Activated naive CD4-positive, alpha-beta T cell treated with anti-CD3 and anti-CD28 coated beads, Interleukin-2, amount 50 U/mL, for 16 hours (primary cell): ENCODE measurements around the gene ZNF2.

Experiments used
- DNase-seq: peaks from one replicate; pipeline ENCODE4 v3.0.0-alpha.2; 2020

ZNF2 gene

DNA sequence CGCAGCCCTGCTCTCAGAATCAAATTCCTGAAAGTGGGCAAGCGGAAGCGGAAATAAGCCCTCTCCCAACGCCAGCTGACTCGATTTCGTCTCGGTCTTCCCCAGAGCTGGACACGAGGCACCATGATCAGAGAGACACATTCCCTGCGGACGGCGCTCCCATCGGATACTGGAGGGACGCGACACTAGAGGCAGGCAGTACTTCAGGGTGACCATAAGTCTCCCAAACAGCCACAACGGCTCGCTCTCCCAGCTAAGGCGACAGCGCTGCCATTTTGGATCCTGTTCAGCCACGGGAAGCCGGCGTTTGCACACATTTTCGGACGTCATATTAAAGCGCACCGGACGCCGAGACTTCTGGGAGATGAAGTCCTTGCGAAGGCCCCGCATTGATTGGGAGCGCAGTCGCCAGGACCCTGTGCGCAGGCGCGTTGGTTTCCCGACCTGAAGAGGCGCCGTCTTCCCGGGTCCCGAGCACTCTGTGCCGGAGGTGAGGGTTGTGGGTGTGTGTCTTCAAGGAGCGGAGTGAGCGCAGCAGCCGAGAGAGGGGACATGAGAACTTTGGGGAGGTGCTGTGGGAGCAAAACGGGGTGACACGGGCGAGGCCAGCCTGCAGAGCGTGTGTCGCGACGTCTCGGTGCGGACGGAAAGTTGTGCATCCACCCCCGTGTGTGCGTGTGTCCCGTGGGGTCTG lies at the start of gene ZNF2:
ZNF2 (plus strand) TSS at position 439 of the 694 bp plus-strand sequence. CDS start 10,418 bp downstream, outside the sequence.
- DNase-seq: peak; percentile 95

DNA sequence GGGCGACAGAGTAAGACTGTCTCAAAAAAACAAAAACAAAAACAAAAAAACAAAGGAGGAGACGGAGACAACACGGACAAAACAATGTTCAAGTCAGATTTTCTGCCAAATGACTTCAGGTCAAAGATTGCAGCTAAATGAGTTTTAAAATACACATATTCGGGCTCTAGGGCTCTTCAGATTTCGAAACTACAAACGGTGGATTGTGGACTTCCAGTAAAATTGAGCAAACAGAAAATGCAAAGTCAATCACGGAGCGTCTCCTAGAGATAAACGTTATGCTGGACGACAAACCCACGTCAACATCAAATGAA lies 44.6 kb upstream of the ZNF2 start:
- no peak for DNase-seq

DNA sequence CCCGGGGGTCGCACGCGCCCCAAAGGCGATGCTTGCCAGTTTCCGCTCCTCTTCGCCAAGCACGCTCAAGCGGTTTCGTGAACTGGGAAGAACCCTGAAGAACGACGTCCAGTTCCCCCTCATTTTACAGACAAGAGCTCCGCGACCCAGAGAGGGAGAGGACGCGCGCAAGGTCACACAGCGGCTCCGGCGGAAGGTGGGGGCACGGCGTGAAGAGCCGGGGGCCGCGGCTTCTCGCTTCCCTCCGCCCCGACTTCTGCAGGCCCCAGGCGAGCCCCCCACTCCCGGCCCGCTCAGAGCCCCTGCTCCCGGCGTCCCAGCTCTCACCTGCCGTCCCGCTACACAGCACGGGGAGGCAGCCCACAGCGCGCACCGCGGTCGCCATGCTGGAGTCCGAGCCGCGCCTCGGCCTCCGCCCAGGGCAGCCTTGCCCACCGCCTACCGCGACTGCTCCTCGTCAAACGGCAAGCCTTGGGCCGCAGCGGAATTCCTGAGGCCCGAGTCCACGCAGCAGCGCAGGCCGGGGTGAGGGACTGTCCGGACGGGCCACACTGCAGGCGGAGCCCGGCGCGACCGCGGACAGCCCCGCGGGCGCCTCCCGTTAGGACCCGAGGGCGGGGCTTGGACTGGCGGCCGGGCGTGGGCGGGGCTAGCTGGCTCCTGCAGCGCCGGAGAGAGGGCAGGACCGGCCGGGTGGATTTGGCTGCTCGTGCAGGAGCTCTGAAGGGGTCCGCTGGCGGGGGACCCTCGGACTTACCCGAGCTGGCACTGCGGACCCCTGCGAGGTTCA lies 44.0 kb upstream of the ZNF2 start, which contains the start of gene MRPS5:
MRPS5 (minus strand) TSS at position 402 of the 790 bp plus-strand sequence; CDS start at position 385, 17 bp downstream.
- peak; percentile 94 for DNase-seq

DNA sequence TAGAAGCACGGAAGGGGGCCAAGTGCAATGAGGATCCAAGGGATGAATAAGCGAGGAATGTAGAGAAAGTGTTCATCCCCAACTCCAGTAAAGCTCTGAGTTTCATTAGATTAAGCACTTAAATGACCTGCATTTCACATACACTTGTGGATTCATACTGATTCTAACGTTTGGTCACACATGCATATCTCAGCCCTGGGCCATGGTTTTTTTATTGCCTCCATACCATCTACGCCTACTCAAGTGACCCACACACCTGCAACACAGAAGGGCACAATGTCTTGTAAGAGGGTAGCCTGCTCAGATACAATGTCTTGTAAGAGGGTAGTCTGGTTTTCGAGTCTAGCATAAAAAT lies 43.4 kb upstream of the ZNF2 start:
- DNase-seq: no peak

DNA sequence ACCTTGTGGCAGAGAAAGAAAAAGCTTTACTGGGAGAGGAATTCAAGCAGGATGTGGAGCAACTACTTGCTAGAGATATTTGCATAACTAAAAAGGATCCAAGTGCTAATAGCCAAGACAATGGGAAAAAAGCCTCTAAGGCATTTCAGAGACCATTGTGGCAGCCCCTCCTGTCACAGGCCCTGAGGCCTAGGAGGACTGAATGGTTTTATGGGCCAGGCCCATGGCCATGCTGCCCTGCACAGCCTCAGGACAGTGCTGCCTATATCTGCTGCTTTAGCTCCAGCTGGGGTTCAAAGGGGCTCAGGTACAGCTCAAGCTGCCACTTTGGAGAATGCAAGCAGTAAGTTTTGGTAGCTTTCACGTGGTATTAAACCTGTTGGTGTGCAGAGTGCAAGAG lies 26.9 kb upstream of the ZNF2 start:
- DNase-seq: no peak

DNA sequence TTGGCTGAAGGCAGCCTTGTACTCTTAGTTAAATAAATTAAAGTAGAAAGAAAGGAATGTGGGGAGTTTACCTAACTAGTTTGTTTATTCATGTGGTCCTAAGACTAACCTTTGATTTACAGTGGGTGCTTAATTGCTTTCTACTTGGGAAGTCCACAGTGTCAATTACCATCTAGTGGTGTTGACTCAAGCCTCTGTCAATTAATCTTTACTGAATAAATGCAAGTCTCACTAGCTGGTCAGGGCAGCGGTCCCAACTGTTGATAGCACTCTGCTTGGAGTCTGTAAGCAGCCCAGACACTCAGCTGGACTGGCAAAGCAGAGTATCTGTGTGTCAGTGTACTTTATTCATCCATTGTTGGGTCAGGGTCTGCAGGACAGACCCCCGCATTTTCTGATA lies 21.8 kb upstream of the ZNF2 start:
- no peak for DNase-seq

DNA sequence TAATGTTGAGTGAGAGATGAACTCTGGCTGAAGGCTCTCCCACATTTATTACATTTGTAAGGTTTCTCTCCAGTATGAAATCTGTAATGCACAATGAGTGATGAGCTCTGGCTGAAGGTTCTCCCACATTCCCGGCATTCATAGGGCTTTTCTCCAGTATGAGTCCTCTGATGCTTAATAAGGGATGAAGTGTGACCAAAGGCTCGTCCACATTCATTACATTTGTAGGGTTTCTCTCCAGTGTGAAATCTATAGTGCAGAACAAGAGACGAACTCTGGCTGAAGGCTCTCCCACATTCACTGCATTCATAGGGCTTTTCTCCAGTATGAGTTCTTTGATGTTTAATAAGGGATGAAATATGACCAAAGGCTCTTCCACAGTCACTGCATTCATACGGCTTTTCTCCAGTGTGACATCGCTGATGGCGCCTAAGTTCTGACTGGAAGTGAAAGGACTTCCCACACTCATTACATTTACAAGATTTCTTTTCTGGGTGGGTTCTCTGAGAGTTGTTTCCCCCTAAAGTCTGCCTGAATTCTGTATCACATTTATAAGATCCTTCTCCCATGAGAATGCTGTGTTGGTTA lies 16.1 kb upstream of the ZNF2 start:
- DNase-seq: no peak

DNA sequence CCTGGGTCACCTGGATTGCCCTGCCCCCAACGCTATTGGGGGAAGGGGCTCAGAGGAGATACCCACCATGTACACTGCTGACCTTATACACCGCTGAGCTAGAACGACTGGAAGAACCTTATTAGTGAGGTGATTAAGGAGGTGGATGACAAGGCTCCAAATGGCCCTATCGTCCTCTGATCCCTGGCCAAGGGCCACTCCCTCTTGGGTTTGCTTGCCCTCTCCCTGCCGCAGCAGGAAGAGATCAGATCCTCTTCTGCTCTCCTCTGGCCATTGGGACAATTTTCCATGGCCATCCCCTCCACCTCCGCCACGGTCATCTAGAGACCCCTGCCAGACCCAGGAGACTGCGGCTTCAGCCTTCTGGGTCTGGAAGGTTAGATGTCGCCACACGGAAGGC lies 7.2 kb upstream of the ZNF2 start:
- no peak for DNase-seq

DNA sequence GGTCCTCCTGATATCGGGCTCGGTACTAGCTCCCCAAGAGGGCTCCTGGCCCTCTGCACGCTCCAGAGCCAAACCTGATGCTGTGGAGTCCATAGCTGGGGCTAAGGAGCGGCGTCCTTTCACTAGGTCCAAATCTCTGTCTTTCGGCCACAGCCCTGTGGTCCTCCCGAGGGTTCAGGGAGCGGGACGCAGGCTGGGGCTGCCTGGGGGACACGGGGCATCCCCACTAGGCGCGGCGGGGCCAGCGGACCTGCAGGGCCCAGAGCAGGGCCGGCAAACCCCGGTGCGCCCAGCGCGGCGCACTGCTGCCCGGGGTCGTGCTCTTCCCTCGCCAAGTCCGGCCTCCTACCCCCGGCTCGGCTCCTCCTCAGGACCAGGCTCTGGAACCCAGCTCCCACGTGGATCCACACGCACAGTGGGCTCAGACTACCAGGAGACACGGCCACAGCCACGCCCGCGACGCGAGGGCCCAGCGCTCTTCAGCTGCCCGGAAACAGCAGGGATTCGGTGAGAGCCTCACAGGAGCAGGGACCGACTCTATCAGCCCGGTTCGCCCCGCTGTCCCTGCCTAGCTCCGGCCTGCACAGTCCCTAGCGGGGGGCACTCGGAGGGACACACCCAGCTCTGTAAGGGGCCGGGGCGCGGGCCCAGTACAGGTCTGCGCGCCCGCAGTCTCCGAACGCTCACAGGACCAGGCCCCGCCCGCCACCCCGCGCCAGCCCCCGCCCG lies 6.6 kb upstream of the ZNF2 start:
- no peak for DNase-seq

DNA sequence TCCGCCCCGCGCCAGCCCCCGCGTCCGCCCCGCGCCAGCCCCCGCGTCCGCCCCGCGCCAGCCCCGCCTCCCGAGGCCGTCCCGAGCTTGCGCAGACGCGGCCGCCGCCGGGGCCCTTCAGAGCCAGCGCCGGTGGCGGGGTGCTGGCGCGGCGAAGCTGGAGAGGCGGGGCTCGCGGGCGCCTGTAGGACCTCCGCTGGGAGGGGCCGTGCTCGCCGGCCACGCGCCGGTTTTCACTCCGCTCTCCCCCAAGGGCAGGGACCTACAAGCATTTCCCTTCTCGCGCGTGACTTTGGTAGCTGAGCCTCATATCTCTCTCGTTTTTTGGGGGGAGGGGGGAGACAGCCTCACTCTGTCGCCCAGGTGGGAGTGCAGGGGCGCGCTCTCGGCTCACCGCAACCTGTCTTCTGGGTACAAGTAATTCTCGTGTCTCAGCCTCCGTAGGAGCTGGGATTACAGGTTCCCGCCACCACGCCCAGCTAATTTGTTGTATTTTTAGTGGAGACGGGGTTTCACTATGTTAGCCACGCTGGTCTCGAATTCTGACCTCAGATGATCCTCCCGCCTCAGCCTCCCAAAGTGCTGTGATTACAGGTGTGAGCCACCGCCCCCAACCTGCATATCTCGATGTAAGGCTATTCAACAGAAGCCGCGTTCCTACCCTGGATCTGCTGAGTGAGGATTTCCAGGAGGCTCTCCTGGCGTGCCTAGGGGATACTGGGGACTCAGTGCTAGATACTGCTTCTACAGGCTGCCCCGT lies 5.7 kb upstream of the ZNF2 start, which contains the start of gene ZNF514:
ZNF514 (minus strand) TSS at position 159 of the 760 bp plus-strand sequence. CDS start 6,595 bp downstream, outside the sequence.
- DNase-seq: peak; percentile 80

DNA sequence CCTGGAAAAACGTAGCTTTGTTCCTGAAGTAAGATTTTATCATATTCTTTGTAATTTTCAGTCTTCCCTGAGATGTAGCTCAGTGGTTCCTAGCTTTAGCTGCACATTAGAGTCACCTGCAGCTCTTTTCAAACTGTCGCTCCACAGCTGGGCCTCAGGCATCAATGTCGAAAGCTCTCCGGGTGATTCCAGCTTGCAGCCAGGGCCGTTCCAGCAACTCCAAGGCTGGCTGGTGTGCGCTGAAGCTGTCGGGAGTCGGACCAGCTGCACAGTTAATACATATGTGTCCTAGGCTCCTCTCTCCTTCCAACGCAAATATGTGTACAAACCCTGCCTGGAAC lies 609 bp upstream of the ZNF2 start:
- DNase-seq: no peak

DNA sequence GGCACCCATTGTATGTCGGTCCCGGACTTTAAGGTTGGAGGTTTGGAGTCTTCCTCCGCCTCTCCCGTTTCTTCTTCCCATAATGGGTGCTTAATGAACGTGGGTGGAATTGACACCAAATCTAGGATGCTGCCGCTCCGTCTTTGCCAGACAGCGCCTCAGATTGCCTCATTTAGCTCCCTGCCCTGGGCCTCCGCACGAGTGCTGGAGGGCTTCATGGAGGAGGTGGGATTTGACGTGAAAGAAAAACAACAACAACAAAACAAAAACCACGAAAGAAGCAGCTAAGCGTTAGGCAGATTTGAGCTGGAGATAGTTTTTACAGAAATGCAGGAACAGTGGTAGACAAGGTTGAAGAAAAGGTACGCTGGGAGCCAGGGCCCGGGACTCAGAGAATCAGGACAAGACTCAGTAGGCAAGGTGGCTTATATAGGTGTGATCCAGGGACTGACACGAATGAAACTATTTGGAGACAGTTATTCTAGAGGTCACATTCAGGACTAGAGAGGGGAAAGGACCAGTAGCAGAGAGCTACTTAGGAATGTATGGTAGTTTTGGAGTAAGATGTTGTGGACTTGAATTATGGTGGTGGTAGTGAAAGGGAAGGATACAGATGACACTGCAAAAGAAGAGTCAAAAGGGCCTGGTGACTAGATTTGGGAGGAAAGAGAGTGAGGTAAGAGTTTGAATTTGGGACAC lies 605 bp downstream of the ZNF2 start:
- no peak for DNase-seq

DNA sequence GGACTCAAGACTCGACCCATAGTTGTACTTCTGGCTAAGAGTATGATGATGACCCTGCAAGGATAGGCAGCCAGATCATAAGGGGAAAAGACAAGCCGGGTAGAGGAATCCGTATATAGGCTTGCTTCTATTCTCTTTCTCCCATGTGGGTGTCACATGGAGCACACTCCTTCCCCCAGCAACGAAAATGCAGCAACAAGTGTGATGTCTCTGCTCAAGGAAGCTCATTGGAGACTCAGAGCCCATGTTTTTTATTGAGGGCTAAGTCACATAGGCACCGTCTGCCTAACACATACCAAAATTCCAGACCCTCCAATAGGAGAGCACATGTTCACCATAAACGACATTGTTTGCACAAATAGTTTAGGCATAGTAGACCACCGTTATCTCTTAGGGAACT lies 6.3 kb downstream of the ZNF2 start:
- no peak for DNase-seq

DNA sequence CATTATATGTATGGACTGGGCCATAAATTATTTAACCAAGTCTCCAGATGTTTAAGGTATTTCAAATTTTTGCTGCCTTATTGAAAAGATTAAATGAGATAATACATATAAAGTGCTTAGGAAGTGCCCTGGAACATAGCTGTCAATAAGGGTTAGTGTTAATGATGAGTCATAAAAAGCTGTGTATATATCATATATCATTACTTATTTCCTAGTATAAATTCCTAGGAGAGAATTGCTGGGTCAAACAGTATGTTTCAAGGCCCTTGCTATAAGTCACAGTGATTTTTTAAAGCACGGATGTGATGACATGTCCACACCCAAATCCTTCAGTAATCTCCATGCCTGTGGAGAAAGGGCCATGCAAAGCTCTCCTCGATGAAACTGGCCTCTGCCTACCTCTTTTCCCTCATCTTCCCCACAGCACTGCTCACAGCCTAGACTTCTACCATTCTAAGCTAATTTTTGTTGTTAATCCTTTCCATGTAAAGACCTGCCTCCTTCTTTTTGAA lies 8.5 kb downstream of the ZNF2 start:
- DNase-seq: no peak

DNA sequence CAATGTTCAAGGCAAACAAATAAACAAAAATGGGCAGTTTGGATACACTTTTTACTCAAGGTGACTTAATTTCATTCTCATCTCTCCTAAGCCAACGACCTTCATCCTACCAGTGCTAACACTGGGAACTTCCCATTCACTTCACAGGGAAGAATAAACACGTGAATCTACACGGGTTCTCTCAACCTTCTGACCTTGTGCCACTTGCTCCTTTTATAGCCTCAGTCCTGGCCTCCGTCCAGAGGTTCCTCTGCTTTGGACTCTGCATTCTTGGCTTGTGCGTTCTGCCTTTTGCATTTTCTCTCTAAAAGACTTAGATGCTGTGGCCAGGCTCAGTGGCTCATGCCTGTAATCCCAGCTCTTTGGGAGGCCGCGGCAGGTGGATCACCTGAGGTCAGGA lies 13.8 kb downstream of the ZNF2 start:
- no peak for DNase-seq

DNA sequence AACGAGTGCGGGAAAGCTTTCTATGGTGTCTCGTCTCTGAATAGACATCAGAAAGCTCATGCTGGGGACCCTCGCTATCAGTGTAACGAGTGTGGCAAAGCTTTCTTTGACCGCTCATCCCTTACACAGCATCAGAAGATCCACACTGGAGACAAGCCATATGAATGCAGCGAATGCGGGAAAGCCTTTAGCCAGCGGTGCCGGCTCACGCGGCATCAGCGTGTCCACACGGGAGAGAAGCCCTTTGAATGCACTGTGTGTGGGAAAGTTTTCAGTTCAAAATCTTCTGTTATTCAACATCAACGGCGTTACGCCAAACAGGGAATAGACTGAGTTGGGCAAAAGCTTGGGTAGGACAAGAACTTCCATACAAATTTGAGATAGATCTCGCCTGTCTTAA lies 16.2 kb downstream of the ZNF2 start:
- no peak for DNase-seq

DNA sequence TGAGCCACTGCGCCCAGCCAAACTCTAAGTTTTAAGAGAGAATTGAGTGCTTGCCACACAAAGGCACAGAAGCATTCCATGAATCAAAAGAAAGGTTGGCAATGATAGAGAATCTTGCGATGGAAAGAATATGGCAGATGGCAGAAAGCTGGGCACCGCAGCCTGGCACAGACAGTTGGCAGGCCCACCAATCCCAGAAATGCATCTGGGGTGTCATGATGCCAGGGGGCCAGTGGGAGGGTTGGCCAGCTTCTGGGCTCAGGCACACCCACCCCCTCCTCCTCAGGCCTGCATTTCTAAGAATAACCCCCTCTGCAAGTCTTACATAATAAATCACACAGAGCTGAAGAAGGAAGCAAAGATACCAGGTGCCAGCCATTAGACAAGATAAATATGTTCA lies 19.6 kb downstream of the ZNF2 start:
- no peak for DNase-seq

DNA sequence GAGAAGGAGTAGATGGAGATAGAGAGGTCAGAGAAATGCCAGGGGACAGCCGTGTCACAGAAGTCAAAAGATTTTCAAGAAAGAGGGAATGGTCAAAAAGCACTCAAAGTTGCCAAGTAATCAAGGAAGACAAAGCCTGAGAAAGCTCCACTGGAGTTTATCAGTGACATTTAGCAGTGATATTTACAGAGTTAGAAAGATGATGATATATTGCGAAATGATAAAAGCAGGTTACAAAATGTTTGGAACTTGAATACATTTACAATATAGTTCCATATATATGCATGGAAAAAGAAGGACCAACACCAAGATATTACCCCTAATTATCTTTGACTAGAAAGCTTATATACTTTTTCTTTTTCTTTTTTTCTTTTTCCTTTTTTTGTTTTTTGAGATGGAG lies 20.4 kb downstream of the ZNF2 start:
- DNase-seq: no peak

DNA sequence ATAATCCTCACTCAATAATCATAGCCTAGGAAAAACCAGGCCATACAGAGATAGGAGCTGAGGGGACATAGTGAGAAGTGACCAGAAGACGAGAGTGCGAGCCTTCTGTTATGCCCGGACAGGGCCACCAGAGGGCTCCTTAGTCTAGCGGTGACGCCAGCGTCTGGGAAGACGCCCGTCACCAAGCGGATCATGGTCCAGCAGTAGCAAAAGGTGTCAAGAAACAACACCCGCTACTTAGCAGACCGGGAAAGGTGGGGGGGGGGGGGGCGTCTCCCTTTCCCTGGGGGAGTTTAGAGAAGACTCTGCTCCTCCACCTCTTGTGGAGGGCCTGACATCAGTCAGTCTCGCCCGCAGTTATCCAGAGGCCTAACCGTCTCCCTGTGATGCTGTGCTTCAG lies 27.3 kb downstream of the ZNF2 start:
- peak; percentile 43 for DNase-seq

DNA sequence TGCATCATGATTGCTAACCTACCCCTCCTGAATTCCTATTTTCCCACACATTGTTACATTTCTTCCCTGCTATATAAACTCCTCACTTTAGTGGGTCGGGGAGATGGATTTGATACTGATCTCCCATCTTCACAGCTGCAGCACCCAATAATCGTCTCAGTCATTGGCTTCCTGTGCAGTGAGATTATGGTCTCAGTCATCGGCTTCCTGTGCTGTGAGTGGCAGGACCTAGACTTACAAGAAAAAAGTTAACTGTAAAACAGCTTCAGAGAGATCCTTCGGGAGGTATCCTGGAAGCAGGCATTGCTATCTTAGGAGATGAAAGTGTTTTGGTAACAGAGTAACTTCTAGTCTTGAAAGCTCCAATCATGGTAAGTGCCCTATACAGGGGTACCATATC lies 38.3 kb downstream of the ZNF2 start:
- DNase-seq: no peak

DNA sequence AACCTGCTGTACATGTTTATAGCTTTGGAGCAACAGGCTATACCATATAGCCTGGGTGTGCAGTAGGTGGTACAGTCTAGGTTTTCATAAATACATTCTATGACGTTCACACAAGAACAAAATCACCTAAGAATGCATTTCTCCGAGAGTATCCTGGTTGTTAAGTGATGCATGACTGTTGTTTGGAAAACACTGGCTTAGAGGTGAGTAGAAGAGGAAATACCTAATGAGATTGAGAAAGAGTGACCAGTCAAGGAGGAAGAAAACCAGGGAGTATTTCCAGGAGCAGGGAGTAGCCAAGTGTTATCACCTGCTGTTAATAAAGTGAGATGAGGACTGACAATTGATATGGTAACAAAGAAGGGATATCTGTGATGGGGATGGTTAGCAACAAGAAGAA lies 38.8 kb downstream of the ZNF2 start:
- DNase-seq: no peak

DNA sequence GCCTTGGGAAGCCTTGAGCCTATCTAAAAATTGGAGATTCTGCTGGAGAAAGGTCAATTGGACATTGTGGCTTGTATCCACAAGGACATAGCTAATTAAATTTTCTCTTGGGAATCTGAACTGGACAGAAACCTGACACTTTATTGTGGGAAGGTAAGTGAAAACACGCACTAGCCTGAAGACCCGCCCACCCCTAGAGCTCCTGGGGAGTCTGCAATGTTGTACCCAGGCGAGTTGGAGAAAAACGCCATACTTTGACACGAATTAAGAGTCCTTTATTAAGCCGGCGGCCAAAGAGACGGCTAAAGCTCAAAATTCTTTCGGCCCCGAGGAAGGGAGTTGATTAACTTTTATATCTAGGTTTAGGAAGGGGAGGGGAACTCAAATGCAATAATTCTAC lies 40.5 kb downstream of the ZNF2 start:
- no peak for DNase-seq
